Measurements from ENCODE around the gene SAA2.

SAA2 gene

DNA sequence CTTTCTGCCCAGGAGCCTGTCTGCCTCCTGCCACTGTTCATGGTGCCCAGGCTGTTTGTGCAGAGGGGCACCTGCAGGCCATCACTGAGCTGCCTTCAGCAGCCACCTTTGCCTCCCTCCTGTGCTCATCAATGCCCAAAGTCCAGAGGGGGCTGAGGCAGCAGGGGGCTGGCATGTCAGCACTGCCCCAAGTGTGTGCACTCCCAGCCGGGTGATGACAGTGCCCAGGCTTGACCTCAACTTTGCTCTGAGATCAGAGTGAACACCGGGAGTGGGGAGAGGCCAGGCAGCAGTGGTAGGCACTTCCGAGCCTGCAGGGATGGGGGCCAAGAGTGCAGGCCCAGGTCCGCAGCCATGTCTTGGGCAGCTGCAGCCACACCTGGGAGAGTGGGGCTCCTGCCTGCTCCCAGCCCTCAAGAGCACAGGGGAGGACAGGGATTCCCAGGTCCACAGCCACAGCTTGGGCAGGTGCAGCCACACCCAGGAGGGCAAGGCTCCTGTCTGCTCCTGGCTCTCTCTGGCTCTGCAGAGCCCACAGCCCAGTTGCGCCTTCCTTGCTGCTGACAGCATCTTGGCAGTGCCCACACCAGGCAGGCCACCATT is 27.1 kb downstream of the SAA2 start (continued):
- TF ChIP-seq, protein P1, sequence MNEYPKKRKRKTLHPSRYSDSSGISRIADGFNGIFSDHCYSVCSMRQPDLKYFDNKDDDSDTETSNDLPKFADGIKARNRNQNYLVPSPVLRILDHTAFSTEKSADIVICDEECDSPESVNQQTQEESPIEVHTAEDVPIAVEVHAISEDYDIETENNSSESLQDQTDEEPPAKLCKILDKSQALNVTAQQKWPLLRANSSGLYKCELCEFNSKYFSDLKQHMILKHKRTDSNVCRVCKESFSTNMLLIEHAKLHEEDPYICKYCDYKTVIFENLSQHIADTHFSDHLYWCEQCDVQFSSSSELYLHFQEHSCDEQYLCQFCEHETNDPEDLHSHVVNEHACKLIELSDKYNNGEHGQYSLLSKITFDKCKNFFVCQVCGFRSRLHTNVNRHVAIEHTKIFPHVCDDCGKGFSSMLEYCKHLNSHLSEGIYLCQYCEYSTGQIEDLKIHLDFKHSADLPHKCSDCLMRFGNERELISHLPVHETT (tag by site-specific recombination; IDR thresholded peaks at IDR 0.05), result no peak
- TF ChIP-seq ZNF350 (tag by site-specific recombination; IDR thresholded peaks at IDR 0.05) (no peak), ZSCAN23 (tag by site-specific recombination; IDR thresholded peaks at IDR 0.05) (no peak), ZNF10 (tag by site-specific recombination; IDR thresholded peaks at IDR 0.05) (no peak), ZNF660 (tag by site-specific recombination; IDR thresholded peaks at IDR 0.05) (no peak), ZNF530 (tag by site-specific recombination; IDR thresholded peaks at IDR 0.05; ENCODE audit: low read depth) (no peak), FEZF1 (tag by site-specific recombination; IDR thresholded peaks at IDR 0.05) (no peak), ZNF544 (tag by site-specific recombination; IDR thresholded peaks at IDR 0.05) (no peak), SCRT1 (tag by site-specific recombination; IDR thresholded peaks at IDR 0.05; ENCODE audit: borderline replicate concordance) (no peak)
- TF ChIP-seq, protein P2, sequence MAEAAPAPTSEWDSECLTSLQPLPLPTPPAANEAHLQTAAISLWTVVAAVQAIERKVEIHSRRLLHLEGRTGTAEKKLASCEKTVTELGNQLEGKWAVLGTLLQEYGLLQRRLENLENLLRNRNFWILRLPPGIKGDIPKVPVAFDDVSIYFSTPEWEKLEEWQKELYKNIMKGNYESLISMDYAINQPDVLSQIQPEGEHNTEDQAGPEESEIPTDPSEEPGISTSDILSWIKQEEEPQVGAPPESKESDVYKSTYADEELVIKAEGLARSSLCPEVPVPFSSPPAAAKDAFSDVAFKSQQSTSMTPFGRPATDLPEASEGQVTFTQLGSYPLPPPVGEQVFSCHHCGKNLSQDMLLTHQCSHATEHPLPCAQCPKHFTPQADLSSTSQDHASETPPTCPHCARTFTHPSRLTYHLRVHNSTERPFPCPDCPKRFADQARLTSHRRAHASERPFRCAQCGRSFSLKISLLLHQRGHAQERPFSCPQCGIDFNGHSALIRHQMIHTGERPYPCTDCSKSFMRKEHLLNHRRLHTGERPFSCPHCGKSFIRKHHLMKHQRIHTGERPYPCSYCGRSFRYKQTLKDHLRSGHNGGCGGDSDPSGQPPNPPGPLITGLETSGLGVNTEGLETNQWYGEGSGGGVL (tag by site-specific recombination; IDR thresholded peaks at IDR 0.05), result no peak
- TF ChIP-seq, protein P3, sequence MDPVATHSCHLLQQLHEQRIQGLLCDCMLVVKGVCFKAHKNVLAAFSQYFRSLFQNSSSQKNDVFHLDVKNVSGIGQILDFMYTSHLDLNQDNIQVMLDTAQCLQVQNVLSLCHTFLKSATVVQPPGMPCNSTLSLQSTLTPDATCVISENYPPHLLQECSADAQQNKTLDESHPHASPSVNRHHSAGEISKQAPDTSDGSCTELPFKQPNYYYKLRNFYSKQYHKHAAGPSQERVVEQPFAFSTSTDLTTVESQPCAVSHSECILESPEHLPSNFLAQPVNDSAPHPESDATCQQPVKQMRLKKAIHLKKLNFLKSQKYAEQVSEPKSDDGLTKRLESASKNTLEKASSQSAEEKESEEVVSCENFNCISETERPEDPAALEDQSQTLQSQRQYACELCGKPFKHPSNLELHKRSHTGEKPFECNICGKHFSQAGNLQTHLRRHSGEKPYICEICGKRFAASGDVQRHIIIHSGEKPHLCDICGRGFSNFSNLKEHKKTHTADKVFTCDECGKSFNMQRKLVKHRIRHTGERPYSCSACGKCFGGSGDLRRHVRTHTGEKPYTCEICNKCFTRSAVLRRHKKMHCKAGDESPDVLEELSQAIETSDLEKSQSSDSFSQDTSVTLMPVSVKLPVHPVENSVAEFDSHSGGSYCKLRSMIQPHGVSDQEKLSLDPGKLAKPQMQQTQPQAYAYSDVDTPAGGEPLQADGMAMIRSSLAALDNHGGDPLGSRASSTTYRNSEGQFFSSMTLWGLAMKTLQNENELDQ (tag by site-specific recombination; IDR thresholded peaks at IDR 0.05; ENCODE audit: low read depth), result no peak

DNA sequence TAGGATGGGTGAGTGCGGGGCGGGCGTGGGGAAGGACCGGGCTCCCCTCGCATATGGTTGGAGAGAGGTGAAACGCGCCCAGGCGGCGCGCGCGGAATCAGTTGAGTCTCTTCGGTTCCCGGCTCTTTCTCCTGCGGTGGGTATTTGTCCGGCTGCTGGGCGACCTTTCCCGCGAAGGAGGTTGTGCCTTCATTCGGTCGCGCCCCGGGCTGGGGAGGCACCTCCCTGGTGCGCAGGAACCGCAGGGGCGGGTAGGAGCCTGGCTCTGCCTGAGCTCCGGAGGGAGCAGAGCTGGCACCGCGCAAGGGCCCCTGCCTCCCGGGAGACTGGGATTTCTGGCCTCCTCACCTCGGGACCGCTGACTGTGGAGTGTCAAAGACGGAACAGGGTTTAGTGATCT is 39.4 kb downstream of the SAA2 start:
- Histone ChIP-seq H3K4me1 (ENCODE audit: control insufficient read depth, insufficient read depth, low read length) (no peaks in the 10 kb centered on the region), H3K4me3 (ENCODE audit: low read depth, low read length) (no peak overlapping the region), H3K36me3 (ENCODE audit: control insufficient read depth in 2 of 2, insufficient read depth in 1 of 2, low read length in 2 of 2) (no peaks in the 10 kb centered on the region), H3K27ac (ENCODE audit: extremely low read depth, low read depth, low read length) (no peak overlapping the region), H3K9me3 (ENCODE audit: control insufficient read depth, insufficient read depth, low read depth, low read length) (no peaks in the 10 kb centered on the region)
- POLR2A ChIA-PET, result no interaction called here
- TF ChIP-seq, protein P4, sequence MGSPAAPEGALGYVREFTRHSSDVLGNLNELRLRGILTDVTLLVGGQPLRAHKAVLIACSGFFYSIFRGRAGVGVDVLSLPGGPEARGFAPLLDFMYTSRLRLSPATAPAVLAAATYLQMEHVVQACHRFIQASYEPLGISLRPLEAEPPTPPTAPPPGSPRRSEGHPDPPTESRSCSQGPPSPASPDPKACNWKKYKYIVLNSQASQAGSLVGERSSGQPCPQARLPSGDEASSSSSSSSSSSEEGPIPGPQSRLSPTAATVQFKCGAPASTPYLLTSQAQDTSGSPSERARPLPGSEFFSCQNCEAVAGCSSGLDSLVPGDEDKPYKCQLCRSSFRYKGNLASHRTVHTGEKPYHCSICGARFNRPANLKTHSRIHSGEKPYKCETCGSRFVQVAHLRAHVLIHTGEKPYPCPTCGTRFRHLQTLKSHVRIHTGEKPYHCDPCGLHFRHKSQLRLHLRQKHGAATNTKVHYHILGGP (tag by site-specific recombination; IDR thresholded peaks at IDR 0.05), result no peak
- TF ChIP-seq KLF9 (tag by site-specific recombination; IDR thresholded peaks at IDR 0.05; ENCODE audit: low read depth) (no peak), ZNF416 (tag by site-specific recombination; IDR thresholded peaks at IDR 0.05) (no peak), ZNF202 (tag by site-specific recombination; IDR thresholded peaks at IDR 0.05; ENCODE audit: borderline replicate concordance) (no peak), ZNF529 (tag by site-specific recombination; IDR thresholded peaks at IDR 0.05; ENCODE audit: insufficient replicate concordance) (no peak), EGR2 (tag by site-specific recombination; IDR thresholded peaks at IDR 0.05; ENCODE audit: low read depth) (no peak), ZSCAN30 (tag by site-specific recombination; IDR thresholded peaks at IDR 0.05) (no peak), ZNF544 (tag by site-specific recombination; IDR thresholded peaks at IDR 0.05) (no peak), ZBTB48 (tag by site-specific recombination; IDR thresholded peaks at IDR 0.05) (no peak), ZNF10 (tag by site-specific recombination; IDR thresholded peaks at IDR 0.05) (no peak), GLI2 (tag by site-specific recombination; IDR thresholded peaks at IDR 0.05; ENCODE audit: borderline replicate concordance, low read depth) (no peak), MYNN (tag by site-specific recombination; IDR thresholded peaks at IDR 0.05; ENCODE audit: borderline replicate concordance) (no peak), ZNF654 (tag by site-specific recombination; IDR thresholded peaks at IDR 0.05; ENCODE audit: low read depth) (no peak), ZNF670 (tag by site-specific recombination; IDR thresholded peaks at IDR 0.05; ENCODE audit: low read depth) (no peak), ZNF140 (tag by site-specific recombination; IDR thresholded peaks at IDR 0.05) (no peak), ZIC2 (tag by site-specific recombination; IDR thresholded peaks at IDR 0.05) (no peak)
- TF ChIP-seq, protein P5, sequence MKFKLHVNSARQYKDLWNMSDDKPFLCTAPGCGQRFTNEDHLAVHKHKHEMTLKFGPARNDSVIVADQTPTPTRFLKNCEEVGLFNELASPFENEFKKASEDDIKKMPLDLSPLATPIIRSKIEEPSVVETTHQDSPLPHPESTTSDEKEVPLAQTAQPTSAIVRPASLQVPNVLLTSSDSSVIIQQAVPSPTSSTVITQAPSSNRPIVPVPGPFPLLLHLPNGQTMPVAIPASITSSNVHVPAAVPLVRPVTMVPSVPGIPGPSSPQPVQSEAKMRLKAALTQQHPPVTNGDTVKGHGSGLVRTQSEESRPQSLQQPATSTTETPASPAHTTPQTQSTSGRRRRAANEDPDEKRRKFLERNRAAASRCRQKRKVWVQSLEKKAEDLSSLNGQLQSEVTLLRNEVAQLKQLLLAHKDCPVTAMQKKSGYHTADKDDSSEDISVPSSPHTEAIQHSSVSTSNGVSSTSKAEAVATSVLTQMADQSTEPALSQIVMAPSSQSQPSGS (tag by site-specific recombination; IDR thresholded peaks at IDR 0.05; ENCODE audit: low read depth), result no peak
- CTCF ChIA-PET, result no interaction called here
